ENCODE measurements around the gene UNK.

DNA sequence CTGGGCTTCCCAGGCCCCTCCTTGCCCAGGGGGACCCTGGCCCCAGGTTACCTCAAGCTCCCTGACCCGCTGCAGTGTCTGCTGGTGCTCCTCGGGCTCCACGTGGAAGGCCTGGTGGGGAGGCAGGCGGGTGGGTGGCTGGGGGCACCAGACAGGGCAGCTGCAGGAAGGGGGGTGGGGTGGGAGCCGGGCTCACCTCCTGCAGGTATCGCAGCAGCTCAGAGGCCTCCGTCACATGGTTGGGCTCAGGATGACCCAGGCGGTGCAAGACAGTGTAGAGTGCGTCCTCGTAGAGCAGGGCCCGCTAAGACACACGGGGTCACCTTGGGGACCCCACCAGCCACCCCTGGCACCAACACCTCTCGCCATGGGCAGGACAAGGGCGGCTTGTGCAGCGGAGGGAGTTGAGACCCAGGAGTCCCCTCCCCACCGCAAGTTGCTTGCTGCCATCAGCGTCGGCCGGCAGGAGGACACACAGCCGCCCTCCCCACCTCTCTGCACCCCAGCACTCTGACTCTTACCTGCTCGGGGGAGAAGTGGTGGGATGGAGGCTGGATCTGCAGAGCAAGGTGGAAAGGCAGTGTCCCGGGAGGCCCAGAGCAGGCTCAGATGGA, 58.5 kb downstream of the UNK start:
- TF ChIP-seq, protein P1, sequence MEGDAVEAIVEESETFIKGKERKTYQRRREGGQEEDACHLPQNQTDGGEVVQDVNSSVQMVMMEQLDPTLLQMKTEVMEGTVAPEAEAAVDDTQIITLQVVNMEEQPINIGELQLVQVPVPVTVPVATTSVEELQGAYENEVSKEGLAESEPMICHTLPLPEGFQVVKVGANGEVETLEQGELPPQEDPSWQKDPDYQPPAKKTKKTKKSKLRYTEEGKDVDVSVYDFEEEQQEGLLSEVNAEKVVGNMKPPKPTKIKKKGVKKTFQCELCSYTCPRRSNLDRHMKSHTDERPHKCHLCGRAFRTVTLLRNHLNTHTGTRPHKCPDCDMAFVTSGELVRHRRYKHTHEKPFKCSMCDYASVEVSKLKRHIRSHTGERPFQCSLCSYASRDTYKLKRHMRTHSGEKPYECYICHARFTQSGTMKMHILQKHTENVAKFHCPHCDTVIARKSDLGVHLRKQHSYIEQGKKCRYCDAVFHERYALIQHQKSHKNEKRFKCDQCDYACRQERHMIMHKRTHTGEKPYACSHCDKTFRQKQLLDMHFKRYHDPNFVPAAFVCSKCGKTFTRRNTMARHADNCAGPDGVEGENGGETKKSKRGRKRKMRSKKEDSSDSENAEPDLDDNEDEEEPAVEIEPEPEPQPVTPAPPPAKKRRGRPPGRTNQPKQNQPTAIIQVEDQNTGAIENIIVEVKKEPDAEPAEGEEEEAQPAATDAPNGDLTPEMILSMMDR (IDR thresholded peaks at IDR 0.05), result no peak
- TF ChIP-seq POLR2A (IDR thresholded peaks at IDR 0.05) (no peak), POLR2AphosphoS5 (IDR thresholded peaks at IDR 0.05) (no peak)
